Epidermal melanocyte (primary cell): Measurements from ENCODE around the gene ACP3.

Source experiments
- DNase-seq: peaks from one replicate; pipeline ENCODE4 v3.0.0; 2011; ENCODE audit warnings: low spot score; ENCODE audit not compliant: insufficient read length

The ACP3 gene

GRCh38 chr3:132405609-132406299 lies 88.5 kb downstream of the ACP3 start:
- DNase-seq, result no peak

- no peak for DNase-seq
Observed at GRCh38 chr3:132406587-132406986, 89.4 kb downstream of the ACP3 start.

GRCh38 chr3:132407025-132407424 lies 89.8 kb downstream of the ACP3 start:
- DNase-seq, result no peak
